GM12873 (cell line): ENCODE measurements around the gene KIAA1671.

Source experiments
- CTCF ChIP-seq: IDR thresholded peaks from 2 replicates; pipeline ENCODE4 v1.5.1; 2012; ENCODE audit warnings: low read depth, mild to moderate bottlenecking, moderate library complexity, low read length, control low read depth; ENCODE audit not compliant: insufficient read depth; ENCODE audit errors: missing control alignments

The KIAA1671 gene

DNA sequence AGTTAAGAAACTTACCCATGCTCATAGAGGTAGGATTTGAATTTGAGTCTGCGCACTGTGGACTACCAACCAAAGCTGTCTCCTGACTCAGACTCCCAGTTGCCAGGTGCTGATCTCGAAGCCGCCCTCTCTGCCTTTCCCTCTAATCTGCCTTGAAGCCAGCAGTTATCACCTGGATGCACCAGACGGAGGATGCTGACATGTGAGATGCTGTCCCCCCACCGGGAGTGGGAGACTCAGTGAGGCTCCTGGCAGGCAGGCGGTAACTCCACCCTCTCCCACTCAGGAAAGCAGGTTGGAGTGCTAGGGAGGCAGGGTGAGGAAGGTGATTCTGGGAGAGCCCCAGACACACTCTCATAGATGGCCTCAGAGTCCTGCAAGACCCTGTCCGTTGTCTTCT, 40.4 kb downstream of the KIAA1671 start:
- no peak for TF ChIP-seq CTCF

DNA sequence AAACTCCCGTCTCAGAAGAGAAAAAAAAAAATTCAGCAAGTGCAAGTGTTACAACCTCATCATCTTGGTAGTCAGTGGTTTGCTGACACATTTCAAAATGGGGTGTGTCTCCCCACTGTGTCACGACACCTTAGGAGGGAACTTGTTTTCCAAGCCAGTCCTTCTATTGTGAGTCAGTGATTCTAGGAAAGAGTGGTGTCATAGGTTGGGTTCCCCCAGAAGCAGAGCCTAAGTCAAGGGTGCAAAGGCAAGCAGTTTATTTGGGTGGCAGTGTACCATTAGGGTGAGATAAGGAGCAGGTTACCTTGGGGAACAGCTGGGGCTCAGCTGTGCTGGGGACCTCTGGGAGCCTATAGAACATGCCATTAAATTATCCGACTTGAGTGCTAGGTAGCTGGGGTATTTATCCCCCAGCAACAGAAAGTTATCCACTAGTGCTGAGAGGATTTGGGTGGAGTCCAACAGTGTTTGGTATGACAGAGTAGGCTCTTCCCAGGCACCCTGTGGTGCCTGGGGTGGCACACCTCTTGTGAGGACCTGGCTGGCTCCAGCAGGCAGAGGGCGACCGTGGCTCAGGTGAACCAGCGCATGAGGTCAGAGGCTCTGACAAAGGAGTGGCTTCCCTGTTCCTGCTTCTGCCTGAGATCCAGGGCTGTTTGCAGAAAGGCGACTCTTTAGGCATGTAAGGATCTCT, 41.7 kb downstream of the KIAA1671 start:
- no peak for TF ChIP-seq CTCF

DNA sequence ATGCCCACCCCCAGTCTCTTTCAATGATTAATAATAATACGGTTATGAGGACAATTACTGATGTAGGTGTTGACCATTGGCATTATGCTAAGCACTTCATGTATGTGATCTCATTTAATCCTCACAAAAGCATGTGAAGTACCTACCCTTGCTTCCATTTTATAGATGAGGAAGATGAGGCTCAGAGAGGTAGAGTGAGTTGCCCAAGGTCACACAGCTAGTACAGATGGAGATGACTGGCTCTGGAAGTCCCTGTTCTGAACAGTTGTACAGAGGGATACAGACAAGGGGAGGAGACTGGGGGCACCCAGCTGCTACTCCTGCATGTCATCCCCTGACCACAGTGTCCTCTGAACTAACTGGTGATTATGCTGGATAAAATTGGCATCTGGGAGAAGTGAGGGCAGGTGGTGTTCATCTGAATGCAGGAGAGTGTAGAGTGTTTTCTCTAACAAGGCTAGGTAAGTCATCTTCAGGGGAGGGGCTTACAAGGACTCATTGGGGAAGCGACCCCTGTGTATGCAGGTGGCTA, 43.2 kb downstream of the KIAA1671 start:
- TF ChIP-seq CTCF = no peak

- TF ChIP-seq CTCF = no peak
Observed at GRCh38 chr22:24996420-24996952, 44.0 kb downstream of the KIAA1671 start.

- no peak for TF ChIP-seq CTCF
Observed at GRCh38 chr22:24997023-24997422, 44.5 kb downstream of the KIAA1671 start.

DNA sequence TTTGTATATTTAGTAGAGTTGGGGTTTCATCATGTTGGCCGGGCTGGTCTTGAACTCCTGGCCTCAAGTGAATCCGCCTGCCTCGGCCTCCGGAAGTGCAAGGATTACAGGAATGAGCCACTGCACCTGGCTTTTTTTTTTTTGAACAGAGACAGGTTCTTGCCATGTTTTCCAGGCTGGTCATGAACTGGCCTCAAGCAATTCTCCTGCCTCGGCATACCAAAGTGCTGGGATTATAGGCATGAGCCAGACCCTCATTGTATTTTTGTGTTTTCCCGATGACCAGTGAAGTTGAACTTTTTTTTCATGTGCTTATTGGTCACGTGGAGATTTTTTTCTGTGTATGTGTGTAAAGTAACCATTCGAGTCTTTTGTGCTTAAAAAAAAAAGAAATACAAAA, 48.2 kb downstream of the KIAA1671 start:
- no peak for TF ChIP-seq CTCF

DNA sequence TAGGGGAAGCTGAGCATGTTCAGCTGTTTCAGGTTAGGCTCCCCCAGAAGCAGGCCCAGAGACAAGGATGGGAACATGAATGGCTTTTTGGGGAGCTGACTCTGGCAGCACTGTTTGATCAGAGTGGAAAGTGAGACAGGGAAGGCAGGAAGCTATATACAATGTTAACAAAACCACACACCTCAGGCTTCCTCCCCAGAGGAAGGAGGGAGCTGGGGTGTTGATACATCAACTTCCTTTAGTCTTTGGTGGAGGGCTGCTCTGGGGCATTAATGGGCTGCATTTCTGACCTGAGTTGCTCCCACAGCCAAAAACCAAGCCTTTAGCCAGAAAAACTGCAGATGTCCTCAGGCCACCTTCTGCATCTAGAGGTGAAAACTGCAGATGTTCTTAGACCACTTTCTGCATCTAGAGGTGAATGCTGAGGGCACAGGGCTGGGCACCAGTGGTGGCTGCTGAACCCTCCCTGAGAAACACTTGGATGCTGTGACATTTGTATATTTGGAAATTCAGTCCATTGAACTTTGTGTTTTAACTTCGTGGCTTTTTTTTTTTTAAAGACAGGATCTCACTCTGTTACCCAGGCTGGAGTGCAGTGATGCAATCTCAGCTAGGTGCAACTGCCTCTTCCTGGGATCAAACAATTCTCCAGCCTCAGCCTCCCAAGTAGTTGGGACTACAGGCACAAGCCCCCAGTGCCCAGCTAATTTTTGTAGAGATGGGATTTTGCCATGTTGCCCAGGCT, 49.9 kb downstream of the KIAA1671 start:
- TF ChIP-seq CTCF = no peak
